DND-41 (cell line): ENCODE data around the gene UBC.
"Not testable (repeated sequence)": the region's sequence is repeated elsewhere in the genome, so short reads cannot be mapped to it uniquely, and the experiment has no call there.

Experiments
- ATAC-seq: fragments of 200-7000 bp; cut with Tn5 transposase; 3 replicates; pipeline ENCODE4 v1.9.1; 2021; ENCODE audit warnings: low read depth; ENCODE audit not compliant: insufficient read depth
- DNase-seq: peaks from one replicate; pipeline ENCODE4 v3.0.0-alpha.2; 2020
- H2AFZ ChIP-seq: 2 replicates; pipeline ENCODE4 v1.6.0; 2012; ENCODE audit warnings: low read depth, low read length
- H3K27ac ChIP-seq: 2 replicates; pipeline ENCODE4 v1.5.1; 2012; ENCODE audit warnings: low read length, inconsistent platforms
- H3K27me3 ChIP-seq: fragments of 200-600 bp; sonication (generic); 2 replicates; pipeline ENCODE4 v1.6.0; 2012; ENCODE audit warnings: low read length, mild to moderate bottlenecking, inconsistent platforms; ENCODE audit not compliant: insufficient read depth, poor library complexity
- H3K36me3 ChIP-seq: 2 replicates; pipeline ENCODE4 v1.5.1; 2012; ENCODE audit warnings: low read length, inconsistent platforms; ENCODE audit not compliant: insufficient read depth
- H3K4me1 ChIP-seq: 2 replicates; pipeline ENCODE4 v1.5.1; 2012; ENCODE audit warnings: mild to moderate bottlenecking, low read length; ENCODE audit not compliant: insufficient read depth
- H3K4me2 ChIP-seq: 2 replicates; pipeline ENCODE4 v1.6.0; 2012; ENCODE audit warnings: mild to moderate bottlenecking, moderate library complexity, low read length, inconsistent platforms; ENCODE audit not compliant: insufficient read depth
- H3K4me3 ChIP-seq, 2 experiments: fragments of 200-600 bp in 1 of 2; shearing (Covaris generic) in 1 of 2; 2 replicates each; pipeline ENCODE4 v1.5.1; 2012 to 2016; ENCODE audit warnings: inconsistent platforms in 2 of 2, low read length in 2 of 2, mild to moderate bottlenecking in 2 of 2, low read depth in 1 of 2, moderate library complexity in 1 of 2
- H3K79me2 ChIP-seq: 2 replicates; pipeline ENCODE4 v1.6.0; 2012; ENCODE audit warnings: low read length, inconsistent platforms; ENCODE audit not compliant: insufficient read depth
- H3K9ac ChIP-seq: 2 replicates; pipeline ENCODE4 v1.6.0; 2012; ENCODE audit warnings: low read depth, mild to moderate bottlenecking, inconsistent platforms, low read length, moderate library complexity
- H3K9me3 ChIP-seq: 2 replicates; pipeline ENCODE4 v1.5.1; 2012; ENCODE audit warnings: low read length, moderate library complexity, mild to moderate bottlenecking, inconsistent platforms; ENCODE audit not compliant: insufficient read depth, severe bottlenecking
- H4K20me1 ChIP-seq: 2 replicates; pipeline ENCODE4 v1.6.0; 2012; ENCODE audit warnings: low read length; ENCODE audit not compliant: insufficient read depth
- EZH2 ChIP-seq: IDR thresholded peaks from 3 replicates; pipeline ENCODE4 v1.6.1; 2012; ENCODE audit warnings: borderline replicate concordance, low read depth, mild to moderate bottlenecking, moderate library complexity, low read length, inconsistent platforms; ENCODE audit not compliant: severe bottlenecking
- TF ChIP-seq, protein P1 (sequence below): IDR thresholded peaks from 2 replicates; pipeline ENCODE4 v1.5.1; 2012; ENCODE audit warnings: borderline replicate concordance, low read length, moderate library complexity, mild to moderate bottlenecking; ENCODE audit not compliant: poor library complexity, severe bottlenecking; ENCODE audit errors: extremely low read depth

UBC gene

DNA sequence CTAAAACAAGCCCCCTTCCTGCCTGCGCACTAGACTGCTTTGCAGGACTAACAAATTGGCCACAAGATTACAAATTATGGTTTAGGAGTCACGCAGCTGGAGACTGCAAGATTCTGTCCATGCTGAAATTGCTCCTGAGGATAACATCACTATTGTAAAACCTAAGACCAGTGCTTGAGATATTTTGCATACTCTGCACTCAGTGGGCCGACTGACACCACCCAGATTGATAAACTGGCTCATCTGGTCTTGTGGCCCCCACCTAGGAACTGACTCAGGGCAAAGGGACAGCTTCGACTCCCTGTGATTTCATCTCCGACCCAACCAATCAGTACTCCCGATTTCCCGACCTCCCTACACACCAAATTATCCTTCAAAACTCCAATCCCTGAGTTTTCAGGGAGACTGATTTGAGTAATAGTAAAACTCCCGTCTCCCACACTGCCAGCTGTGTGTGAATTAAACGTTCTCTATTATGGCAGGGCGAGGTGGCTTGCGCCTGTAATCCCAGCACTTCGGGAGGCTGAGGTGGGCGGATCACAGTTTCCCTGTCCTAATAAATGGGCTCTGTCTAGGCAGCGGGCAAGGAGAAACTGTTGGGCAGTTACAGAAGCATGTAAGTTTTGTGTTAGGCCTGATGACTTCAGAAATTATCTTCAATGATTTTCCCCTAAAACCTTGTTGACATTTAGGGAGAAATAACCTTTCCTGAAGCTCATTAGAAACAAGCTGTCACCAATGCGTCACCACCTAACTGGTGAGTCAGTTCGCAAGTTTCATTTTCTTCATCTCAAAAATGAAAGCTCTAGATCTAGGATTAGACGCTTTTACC lies 5.3 kb upstream of the UBC start:
- Histone ChIP-seq H3K4me3 (no peak overlapping the region), H2AFZ (no peak overlapping the region), H3K9ac (no peak overlapping the region; the same call in 1 of the 2 replicates), H3K4me2 (no peak overlapping the region), H3K9me3 (no peaks in the 10 kb centered on the region), H3K79me2 (peaks cover 12% of the 10 kb centered on the region), H3K27me3 (no peaks in the 10 kb centered on the region), H3K4me1 (peaks cover 71% of the 10 kb centered on the region), H4K20me1 (no peaks in the 10 kb centered on the region), H3K27ac (peak overlapping the region; percentile 44; the same call in 1 of the 2 replicates), H3K36me3 (no peaks in the 10 kb centered on the region)
- TF ChIP-seq, protein P1, sequence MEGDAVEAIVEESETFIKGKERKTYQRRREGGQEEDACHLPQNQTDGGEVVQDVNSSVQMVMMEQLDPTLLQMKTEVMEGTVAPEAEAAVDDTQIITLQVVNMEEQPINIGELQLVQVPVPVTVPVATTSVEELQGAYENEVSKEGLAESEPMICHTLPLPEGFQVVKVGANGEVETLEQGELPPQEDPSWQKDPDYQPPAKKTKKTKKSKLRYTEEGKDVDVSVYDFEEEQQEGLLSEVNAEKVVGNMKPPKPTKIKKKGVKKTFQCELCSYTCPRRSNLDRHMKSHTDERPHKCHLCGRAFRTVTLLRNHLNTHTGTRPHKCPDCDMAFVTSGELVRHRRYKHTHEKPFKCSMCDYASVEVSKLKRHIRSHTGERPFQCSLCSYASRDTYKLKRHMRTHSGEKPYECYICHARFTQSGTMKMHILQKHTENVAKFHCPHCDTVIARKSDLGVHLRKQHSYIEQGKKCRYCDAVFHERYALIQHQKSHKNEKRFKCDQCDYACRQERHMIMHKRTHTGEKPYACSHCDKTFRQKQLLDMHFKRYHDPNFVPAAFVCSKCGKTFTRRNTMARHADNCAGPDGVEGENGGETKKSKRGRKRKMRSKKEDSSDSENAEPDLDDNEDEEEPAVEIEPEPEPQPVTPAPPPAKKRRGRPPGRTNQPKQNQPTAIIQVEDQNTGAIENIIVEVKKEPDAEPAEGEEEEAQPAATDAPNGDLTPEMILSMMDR: no peak
- no peak for TF ChIP-seq EZH2
- no peak for ATAC-seq
- DNase-seq: no peak

DNA sequence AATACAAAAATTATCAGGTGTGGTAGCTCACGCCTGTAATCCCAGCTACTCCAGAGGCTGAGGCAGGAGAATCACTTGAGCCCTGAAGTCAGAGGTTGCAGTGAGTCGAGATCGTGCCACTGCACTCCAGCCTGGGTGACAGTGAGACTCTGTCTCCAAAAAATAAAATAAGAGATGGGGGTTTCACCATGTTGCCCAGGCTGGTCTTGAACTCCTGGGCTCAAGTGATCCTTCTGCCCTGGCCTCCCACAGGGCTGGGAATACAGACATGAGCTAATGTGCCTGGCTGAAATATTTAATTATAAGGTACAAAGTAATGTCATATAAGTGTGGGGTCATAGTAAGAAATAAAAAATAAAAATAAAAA lies 4.2 kb upstream of the UBC start:
- H3K36me3 ChIP-seq, H3K4me3 ChIP-seq, DNase-seq, H3K9me3 ChIP-seq, H4K20me1 ChIP-seq, H3K27me3 ChIP-seq, ATAC-seq: not testable (repeated sequence)
- peak overlapping the region; percentile 98 for H3K27ac ChIP-seq
- H3K9ac ChIP-seq: peak overlapping the region; percentile 80
- H2AFZ ChIP-seq: peak overlapping the region; percentile 55; the same call in 1 of the 2 replicates
- H3K4me2 ChIP-seq: peak overlapping the region; percentile 77
- H3K79me2 ChIP-seq: peaks cover 23% of the 10 kb centered on the region
- peaks cover 72% of the 10 kb centered on the region for H3K4me1 ChIP-seq

DNA sequence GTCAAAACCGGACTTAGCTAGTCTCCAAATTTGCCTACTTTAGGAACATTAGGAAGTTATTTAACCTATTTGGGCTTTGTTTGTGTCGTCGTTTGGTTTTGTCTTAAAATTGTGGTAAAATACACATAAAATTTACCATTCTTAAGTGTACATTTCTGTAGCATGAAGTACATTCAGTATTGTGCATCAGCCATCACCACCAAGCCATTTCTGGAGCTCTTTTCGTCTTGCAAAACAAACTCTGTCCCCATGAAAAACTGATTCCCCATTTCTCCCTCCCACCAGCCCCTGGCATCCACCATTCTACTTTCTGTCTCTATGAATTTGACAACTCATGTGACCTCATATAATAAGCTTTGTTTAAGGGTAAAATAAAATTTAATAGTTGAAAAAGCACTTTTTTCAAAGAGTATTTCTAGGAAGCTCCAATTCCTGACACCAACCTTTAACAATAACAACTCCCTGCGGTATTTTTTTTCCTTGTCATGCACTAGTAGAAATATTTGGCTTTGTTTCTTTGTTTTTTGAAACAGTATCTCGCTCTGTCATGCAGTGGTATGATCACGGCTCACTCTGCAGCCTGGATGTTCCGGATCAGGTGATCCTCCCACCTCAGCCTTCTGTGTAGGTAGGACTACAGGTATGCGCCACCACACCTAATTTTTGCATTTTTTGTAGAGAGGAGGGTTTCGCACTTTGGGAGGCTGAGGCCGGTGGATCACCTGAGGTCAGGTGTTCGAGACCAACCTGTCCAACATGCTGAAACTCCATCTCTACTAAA lies 3.6 kb upstream of the UBC start:
- DNase-seq: no peak

More for the DNA sequence above, 3.6 kb upstream of the UBC start:
- peak overlapping the region; percentile 77 for H3K4me2 ChIP-seq
- peaks cover 78% of the 10 kb centered on the region for H3K4me1 ChIP-seq
- H3K4me3 ChIP-seq: peak overlapping the region; percentile 25 to 58; a peak in 3 of 4 replicates
- peak overlapping the region; percentile 98 for H3K27ac ChIP-seq
- no peaks in the 10 kb centered on the region for H3K27me3 ChIP-seq
- H4K20me1 ChIP-seq: peaks cover 14% of the 10 kb centered on the region
- H3K9ac ChIP-seq: peak overlapping the region; percentile 80
- TF ChIP-seq, protein P1: no peak
- TF ChIP-seq EZH2: no peak
- peaks cover 29% of the 10 kb centered on the region for H3K79me2 ChIP-seq
- H3K9me3 ChIP-seq: no peaks in the 10 kb centered on the region
- ATAC-seq: no peak
- H3K36me3 ChIP-seq: peaks cover 13% of the 10 kb centered on the region
- peak overlapping the region; percentile 55 for H2AFZ ChIP-seq
